ENCODE measurements around the gene CRY2. TPM values are rescaled to one million over a fixed set of nuclear protein-coding genes. Genes with fewer than 3 reads are reported as not detected.

The CRY2 gene
- total RNA-seq, 1 experiment from 2014 or later = 8.1 TPM

GRCh38 chr11:45918331-45918941 is 71.2 kb downstream of the CRY2 start:
- DNase-seq (ENCODE audit: low spot score) = peak; percentile 71

GRCh38 chr11:45918962-45919675 is 71.8 kb downstream of the CRY2 start:
- no peak for DNase-seq (ENCODE audit: low spot score)

- no peak for DNase-seq (ENCODE audit: low spot score)
Measured at GRCh38 chr11:45919806-45920530, 72.7 kb downstream of the CRY2 start.

DNA sequence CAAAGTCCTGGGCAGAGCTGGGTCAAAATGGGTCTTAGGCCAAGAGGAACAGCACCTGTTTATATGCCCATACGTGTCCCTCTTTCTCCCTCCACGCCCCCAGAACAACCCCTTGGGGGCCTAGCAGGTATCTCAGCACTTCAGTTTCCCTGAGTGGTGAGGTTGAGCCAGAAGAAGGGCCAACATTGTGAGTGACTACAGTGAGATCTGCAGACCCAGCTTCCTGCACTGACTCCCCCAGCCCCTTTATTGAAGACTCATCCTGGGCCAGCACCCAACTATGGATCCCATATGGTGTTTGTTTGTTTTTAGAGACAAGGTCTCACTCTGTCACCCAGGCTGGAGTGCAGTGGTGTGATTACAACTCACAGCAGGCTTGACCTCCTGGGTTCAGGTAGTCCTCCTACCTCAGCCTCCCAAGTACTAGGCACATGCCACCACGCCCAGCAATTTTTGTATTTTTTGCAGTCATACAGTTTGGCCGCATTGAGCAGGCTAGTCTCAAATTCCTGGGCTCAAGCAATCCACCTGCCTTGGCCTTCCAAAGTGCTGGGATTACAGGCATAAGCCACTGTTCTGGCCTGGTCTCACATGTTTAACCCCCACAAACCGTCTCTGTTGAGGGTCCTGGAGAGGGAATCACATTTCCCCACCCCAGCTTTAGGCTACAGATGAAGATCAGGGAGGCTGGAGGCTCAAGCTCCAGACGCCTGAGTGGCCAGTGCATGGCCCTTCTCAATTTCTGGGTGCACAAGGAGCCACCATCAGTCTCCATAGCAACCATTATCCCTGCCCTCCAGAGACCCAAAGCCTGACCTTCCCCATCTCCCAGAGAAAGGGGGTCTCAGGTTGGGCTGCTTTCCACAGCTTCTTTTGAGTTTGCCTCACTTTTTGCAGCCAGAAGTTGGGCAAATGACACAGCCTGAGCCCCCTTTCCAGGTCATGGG is 73.5 kb downstream of the CRY2 start:
- DNase-seq (ENCODE audit: low spot score) = no peak

DNA sequence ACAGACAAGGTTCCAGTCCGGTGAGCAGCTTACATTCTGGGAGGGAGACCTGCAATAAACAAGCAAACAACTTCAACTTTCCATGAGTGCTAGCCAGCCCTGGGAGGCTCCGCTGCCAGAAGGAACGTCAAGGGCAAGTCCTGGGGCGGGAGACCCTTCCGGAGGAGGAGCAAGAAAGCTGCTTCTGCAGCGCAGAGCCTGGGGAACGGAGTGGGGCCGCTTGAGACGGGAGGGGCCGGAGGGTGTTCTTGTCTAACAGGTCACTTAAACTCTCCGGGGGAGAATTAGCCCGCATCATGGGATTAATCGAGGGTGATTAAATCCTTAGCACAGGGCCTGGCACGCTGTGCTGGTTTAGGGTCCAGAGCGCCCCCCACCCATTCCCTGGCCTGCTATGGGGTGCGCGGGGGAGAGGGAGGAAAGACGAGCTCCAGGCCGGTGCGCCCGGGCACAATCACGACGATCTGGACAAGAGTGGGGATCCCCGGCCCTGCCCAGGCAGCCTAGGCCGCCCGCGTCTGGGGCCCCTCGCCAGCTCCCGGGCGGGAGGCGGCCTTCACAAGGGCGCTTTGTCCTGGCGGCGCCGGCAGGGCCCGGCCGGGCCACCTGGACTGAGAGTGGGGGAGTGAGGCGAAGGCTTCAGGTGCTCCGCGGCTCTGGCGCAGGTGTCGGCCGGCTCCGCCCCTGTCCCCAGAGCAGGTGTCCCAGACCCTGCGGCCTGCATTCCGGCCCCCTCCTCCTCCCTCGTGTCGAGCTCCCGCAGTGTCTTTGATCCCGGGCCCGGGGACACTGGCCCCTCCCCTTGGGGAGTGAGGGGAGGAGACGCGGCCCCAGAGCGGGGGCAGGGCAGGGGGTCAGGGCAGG is 74.5 kb downstream of the CRY2 start:
- DNase-seq (ENCODE audit: low spot score) = no peak

DNA sequence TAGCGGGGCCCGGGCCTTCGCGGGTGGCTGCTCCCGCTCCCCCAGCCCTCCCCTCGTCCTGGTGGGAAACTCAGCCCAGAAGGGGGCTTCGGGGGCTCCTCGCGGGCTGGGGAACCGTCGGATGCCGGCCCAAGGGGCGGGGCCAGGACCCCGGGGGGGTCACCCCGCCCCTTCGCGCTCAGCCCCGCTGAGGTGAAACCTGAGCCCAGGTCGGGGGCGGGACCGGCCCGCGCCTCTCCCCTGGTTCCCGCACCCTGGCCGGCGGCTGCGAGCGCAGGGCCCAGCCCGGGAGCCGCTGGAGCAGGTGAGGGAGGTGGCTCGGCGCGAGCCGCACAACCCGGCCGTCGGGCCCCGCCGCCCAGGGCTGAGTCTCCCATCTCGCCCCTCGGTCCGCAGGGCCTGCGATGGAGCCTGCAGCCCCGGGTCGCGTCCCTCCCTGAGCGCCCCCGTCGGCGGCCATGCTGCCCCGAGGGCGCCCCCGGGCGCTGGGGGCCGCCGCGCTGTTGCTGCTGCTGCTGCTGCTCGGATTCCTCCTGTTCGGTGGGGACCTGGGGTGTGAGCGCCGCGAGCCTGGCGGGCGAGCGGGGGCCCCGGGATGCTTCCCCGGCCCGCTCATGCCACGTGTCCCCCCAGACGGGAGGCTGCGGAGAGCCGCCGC is 75.3 kb downstream of the CRY2 start, which contains the start of gene LARGE2:
TSS of gene LARGE2 (plus strand) at position 232 of the 658 bp plus-strand sequence. CDS start at position 459, 227 bp downstream.
- no peak for DNase-seq (ENCODE audit: low spot score)

DNA sequence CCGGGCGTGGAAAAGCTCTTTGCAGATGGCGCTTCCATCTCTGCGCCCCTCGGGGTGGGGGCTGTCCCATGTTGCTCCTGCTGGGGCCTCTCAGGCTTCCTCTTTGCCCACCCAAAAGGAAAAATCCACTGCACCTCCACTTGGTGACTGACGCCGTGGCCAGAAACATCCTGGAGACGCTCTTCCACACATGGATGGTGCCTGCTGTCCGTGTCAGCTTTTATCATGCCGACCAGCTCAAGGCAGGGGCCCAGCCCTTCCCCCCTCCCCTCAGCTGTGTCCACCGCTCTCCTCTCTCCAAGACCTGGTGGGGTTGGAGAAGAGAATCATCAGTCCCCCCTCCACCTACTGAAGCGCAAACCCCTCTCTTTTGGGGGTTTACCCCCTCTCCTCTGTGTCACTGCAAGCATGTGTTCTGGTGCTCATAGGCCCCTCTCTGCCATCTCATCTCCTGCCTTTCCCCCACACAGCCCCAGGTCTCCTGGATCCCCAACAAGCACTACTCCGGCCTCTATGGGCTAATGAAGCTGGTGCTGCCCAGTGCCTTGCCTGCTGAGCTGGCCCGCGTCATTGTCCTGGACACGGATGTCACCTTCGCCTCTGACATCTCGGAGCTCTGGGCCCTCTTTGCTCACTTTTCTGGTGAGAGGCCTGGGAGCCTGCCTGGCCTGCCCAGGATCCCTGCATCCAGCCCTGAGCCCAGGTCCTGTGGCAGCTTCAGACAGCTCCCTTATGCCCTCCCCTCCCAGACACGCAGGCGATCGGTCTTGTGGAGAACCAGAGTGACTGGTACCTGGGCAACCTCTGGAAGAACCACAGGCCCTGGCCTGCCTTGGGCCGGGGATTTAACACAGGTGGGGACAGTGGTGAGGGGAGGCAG is 77.0 kb downstream of the CRY2 start:
- no peak for DNase-seq (ENCODE audit: low spot score)

DNA sequence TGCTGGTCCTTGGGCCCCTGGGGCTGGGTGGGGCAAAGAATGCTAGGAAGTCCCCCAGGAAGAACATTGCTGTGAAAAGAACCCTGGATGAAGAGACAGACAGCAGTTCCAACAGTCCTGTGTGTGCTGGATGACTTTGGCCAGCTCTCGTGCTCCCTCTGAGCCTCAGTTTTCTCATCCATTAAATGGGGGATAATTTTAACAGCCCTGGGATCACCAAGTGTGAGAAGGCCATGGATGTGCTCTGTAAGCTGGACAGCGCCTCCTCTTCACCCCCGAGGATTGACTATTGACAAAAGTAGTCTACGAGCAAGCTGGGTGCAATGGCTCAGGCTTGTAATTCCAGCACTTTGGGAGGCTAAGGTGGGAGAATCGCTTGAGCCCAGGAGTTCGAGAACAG is 77.7 kb downstream of the CRY2 start:
- DNase-seq (ENCODE audit: low spot score) = no peak

DNA sequence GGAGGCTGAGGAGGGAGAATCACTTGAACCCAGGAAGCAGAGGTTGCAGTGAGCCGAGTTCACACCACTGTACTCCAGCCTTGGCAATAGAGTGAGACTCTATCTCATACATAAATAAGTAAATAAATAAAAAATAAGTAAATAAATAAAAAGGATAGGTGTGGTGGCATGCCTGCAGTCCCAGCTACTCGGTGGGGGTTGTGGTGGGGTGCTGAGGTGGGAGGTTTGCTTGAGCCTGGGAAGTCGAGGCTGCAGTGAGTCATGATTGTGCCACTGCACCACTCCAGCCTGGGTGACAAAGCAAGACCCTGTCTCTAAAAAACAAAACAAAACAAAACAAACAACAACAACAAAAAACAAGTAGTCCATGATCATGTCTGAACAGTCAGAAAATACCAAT is 78.3 kb downstream of the CRY2 start:
- no peak for DNase-seq (ENCODE audit: low spot score)

GRCh38 chr11:45926001-45926401 is 78.7 kb downstream of the CRY2 start:
- DNase-seq (ENCODE audit: low spot score) = no peak

DNA sequence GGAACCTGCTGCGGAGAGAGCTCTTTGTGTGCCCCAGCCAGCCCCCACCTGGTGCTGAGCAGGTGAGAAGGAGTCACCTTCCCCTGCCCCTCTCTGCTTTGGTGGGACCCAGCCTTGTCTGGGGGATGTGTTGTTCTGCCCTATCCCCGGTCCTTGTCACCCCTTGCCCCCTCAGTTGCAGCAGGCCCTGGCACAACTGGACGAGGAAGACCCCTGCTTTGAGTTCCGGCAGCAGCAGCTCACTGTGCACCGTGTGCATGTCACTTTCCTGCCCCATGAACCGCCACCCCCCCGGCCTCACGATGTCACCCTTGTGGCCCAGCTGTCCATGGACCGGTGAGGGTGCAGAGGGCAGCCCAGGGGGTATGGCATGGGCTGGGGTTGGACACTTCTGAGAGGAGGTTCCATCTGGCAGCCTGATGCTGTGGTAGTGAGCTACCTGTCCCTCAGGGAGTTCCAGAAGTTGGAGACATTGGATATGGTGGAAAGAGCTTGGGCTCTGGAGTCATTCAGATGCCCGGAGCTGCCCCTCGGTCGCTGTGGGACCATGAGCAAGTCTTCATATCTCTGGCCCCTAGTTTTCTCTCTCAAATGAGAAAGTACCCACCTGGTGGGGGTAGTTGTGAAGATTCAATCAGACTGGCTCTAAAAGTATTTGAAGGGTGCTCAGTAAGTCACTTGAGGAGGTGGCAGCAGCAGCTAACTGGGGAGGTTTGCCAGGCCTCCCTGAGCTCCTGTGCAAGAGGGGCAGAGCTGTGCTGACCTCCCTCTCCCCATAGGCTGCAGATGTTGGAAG is 79.5 kb downstream of the CRY2 start:
- no peak for DNase-seq (ENCODE audit: low spot score)

DNA sequence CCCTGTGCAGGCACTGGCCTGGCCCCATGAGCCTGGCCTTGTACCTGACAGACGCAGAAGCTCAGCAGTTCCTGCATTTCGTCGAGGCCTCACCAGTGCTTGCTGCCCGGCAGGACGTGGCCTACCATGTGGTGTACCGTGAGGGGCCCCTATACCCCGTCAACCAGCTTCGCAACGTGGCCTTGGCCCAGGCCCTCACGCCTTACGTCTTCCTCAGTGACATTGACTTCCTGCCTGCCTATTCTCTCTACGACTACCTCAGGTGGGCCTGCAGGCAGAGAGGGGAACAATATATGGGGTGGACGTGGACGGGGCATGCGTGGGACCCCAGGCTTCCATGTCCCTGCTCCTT is 80.0 kb downstream of the CRY2 start:
- no peak for DNase-seq (ENCODE audit: low spot score)

- no peak for DNase-seq (ENCODE audit: low spot score)
Measured at GRCh38 chr11:45927684-45928413, 80.6 kb downstream of the CRY2 start.

GRCh38 chr11:45928535-45929215 is 81.4 kb downstream of the CRY2 start:
- DNase-seq (ENCODE audit: low spot score) = no peak

- peak; percentile 48 for DNase-seq (ENCODE audit: low spot score)
Measured at GRCh38 chr11:45929486-45930030, 82.3 kb downstream of the CRY2 start.

- DNase-seq (ENCODE audit: low spot score) = no peak
Measured at GRCh38 chr11:45930031-45930794, 82.9 kb downstream of the CRY2 start.

All from A172 (cell line).